Psoas muscle (tissue), 8 donors: ENCODE results near the gene DPYSL3. TPM values are rescaled to one million over a fixed set of nuclear protein-coding genes. Genes with fewer than 3 reads are reported as not detected.

Experiments
- ATAC-seq, 4 donors: fragments of 200-7000 bp; cut with Tn5 transposase; one replicate each; pipeline ENCODE4 v1.9.1; 2020; ENCODE audit warnings: moderate library complexity in 3 of 4, mild to moderate bottlenecking in 2 of 4
- DNase-seq, 2 donors: peaks; one replicate each; pipeline ENCODE4 v3.0.0-alpha.2; 2020
- H3K27ac ChIP-seq: fragments of 200-600 bp; one replicate; pipeline ENCODE4 v1.8.0; 2022
- H3K27me3 ChIP-seq, 3 donors: fragments of 200-600 bp in 1 of 3; one replicate each; pipeline versions ENCODE4 v1.6.1 to v1.8.0; 2013 to 2022; ENCODE audit warnings: low read length in 2 of 3, mild to moderate bottlenecking in 2 of 3, moderate library complexity in 1 of 3; ENCODE audit not compliant: insufficient read depth in 3 of 3
- H3K36me3 ChIP-seq, 2 donors: fragments of 200-600 bp in 1 of 2; one replicate each; pipeline versions ENCODE4 v1.6.1 to v1.8.0; 2013 to 2022; ENCODE audit warnings: low read depth in 1 of 2, mild to moderate bottlenecking in 1 of 2, moderate library complexity in 1 of 2; ENCODE audit not compliant: insufficient read depth in 1 of 2
- H3K4me1 ChIP-seq: fragments of 200-600 bp; one replicate; pipeline ENCODE4 v1.8.0; 2022
- H3K4me3 ChIP-seq: fragments of 200-600 bp; one replicate; pipeline ENCODE4 v1.8.0; 2022; ENCODE audit warnings: mild to moderate bottlenecking
- H3K9me3 ChIP-seq: fragments of 200-600 bp; one replicate; pipeline ENCODE4 v1.8.0; 2022
- CTCF ChIP-seq: fragments of 200-600 bp; IDR thresholded peaks from one replicate; pipeline ENCODE4 v1.8.0; 2022; ENCODE audit warnings: antibody characterized with exemption
- WGBS, 3 donors: extraction: QIAGEN DNeasy Blood & Tissue Kit; methylation state at CpG; one replicate each; pipeline versions ENCODE4 v1.1.6 to v1.1.7; 2013; 5-methylcytosine and 5-hydroxymethylcytosine counted together
- intact Hi-C, 2 donors: fragments of 100-400 bp; cut with DNase I; formaldehyde crosslinking; loops; one replicate each; pipeline versions ENCODE4 v1.11.0 to v1.14.2; 2022
- long read RNA-seq, 2 donors: library from polyadenylated mRNA; unstranded; transcript quantifications; one replicate each; pipeline ENCODE4 v2.0.0, GENCODE V29; 2021
- polyA plus RNA-seq, 3 donors: library from polyadenylated mRNA; stranded (reverse); fragments of 200-250 nt; gene quantifications; one replicate each; pipeline ENCODE4 v1.2.3, GENCODE V29; 2013
- total RNA-seq, 4 donors: library from RNA; stranded (reverse); fragmentation: NEBNext Ultra II Directional in 2 of 4; extraction: Animal tissue kit (Norgen Biotek cat#: 25700) in 2 of 4; gene quantifications; one replicate each; pipeline versions ENCODE4 v1.2.1 to v1.2.4, GENCODE V29; 2021 to 2023
- donor health status: healthy with polysubstance abuse.
- donor health status: DM: no; HTN: no; CAD: no; lungs with moderate emphysema.
- donor health status: Bipolar disorder and iron deficiency.
- donor health status: healthy.
- donor health status: DM: yes; HTN: yes; CAD: no.
- donor health status: DM: no; HTN: no; CAD: no.
- donor health status: DM: no; HTN: no; CAD: no.
- donor health status: DM: yes; HTN: yes; CAD: no.

Gene DPYSL3
- 10 to 100 TPM; 18.0 to 58.5 (median 38.4) TPM for total RNA-seq
- polyA plus RNA-seq: 10 to 100 TPM in 2 of 3 donors, 1 to 10 TPM in 1; 8.8 to 15.0 (median 13.5) TPM
- long read RNA-seq, donor 1, full-length matches to known transcripts: 4 of 14 reads
- long read RNA-seq, donor 1, partial matches to known transcripts: 10 of 14 reads
- long read RNA-seq, donor 1, other reads (novel, unspliced or antisense): 0 of 14 reads
- long read RNA-seq, donor 2, full-length matches to known transcripts: 1 of 15 reads
- long read RNA-seq, donor 2, partial matches to known transcripts: 10 of 15 reads
- long read RNA-seq, donor 2, other reads (novel, unspliced or antisense): 4 of 15 reads

- DNase-seq: peak; percentile 81 to 86
- Histone ChIP-seq H3K4me3 (peak within 1 kb of the TSS; percentile 78), H3K36me3 (no peaks in the 10 kb centered on the region), H3K27ac (peak within 1 kb of the TSS; percentile 49), H3K4me1 (no peaks in the 10 kb centered on the region), H3K27me3 (peaks cover 0 to 14% (median 2%) of the 10 kb centered on the region in 3 donors), H3K9me3 (no peaks in the 10 kb centered on the region)
- 2 to 3% (median 3%) methylated on average over 63 to 66 of the region's 66 CpGs for WGBS, 3 donors
- peak; percentile 26 for TF ChIP-seq CTCF
- ATAC-seq: peak; percentile 86 to 98 (median 96)
- intact Hi-C loops: loop anchor here in 1 of 2 donors (2.0 to 5.0 kb wide), 2 partner anchors 47 to 55 kb away; no protein-coding TSS in a partner anchor
Measured at GRCh38 chr5:147509710-147510651, at the start of gene DPYSL3. Gene DPYSL3, minus strand, starts transcription at chr5:147510068. Its CDS starts 210 bp downstream, at chr5:147509858.

GRCh38 chr5:147558826-147559225 is 49.0 kb upstream of the DPYSL3 start:
- H3K9me3 ChIP-seq: no peaks in the 10 kb centered on the region
- WGBS, 3 donors: 8 to 11% (median 9%) methylated on average over 2 of the region's 2 CpGs
- no peaks in the 10 kb centered on the region for H3K27me3 ChIP-seq
- peak; percentile 57 for TF ChIP-seq CTCF
- no peaks in the 10 kb centered on the region for H3K36me3 ChIP-seq
- no peak overlapping the region for H3K4me3 ChIP-seq
- no peak overlapping the region for H3K27ac ChIP-seq
- peaks cover 1% of the 10 kb centered on the region for H3K4me1 ChIP-seq
- DNase-seq: peak in 1 of 2 donors; percentile 51
- ATAC-seq: peak; percentile 67 to 91 (median 88)
- intact Hi-C loops: loop anchor here (1.0 to 5.0 kb wide), 4 partner anchors 52 to 337 kb away; no protein-coding TSS in a partner anchor

- Histone ChIP-seq H3K4me1 (peaks cover 3% of the 10 kb centered on the region), H3K36me3 (no peaks in the 10 kb centered on the region), H3K27me3 (no peaks in the 10 kb centered on the region), H3K27ac (no peak overlapping the region), H3K9me3 (no peaks in the 10 kb centered on the region), H3K4me3 (no peak overlapping the region)
- DNase-seq (no peak), ATAC-seq (peak in 1 of 4 donors; percentile 17)
- intact Hi-C loops: loop anchor here (1.0 to 5.0 kb wide), 3 partner anchors 51 to 336 kb away; no protein-coding TSS in a partner anchor
- WGBS, 3 donors: 77 to 83% (median 77%) methylated on average over 8 of the region's 8 CpGs
- TF ChIP-seq CTCF: no peak
Measured at GRCh38 chr5:147557876-147558745, 48.2 kb upstream of the DPYSL3 start.

GRCh38 chr5:147555176-147555575 is 45.3 kb upstream of the DPYSL3 start:
- Histone ChIP-seq H3K4me3 (no peak overlapping the region), H3K9me3 (no peaks in the 10 kb centered on the region), H3K4me1 (peaks cover 6% of the 10 kb centered on the region), H3K27ac (no peak overlapping the region), H3K36me3 (no peaks in the 10 kb centered on the region), H3K27me3 (no peaks in the 10 kb centered on the region)
- DNase-seq: no peak
- WGBS, 3 donors: 84 to 90% (median 87%) methylated on average over 7 of the region's 7 CpGs
- intact Hi-C loops: loop anchor here (5.0 kb wide), 2 partner anchors 48 to 333 kb away; no protein-coding TSS in a partner anchor
- no peak for TF ChIP-seq CTCF
- no peak for ATAC-seq
